GM19240 (cell line): Measurements from ENCODE around the gene FAM221B.
A peak's percentile ranks its signal among the peaks of the same experiment; 100 is the strongest.

Experiments used
- DNase-seq: peaks from one replicate; pipeline ENCODE4 v3.0.0; 2011; ENCODE audit warnings: low spot score; ENCODE audit not compliant: insufficient read length

Gene FAM221B

DNA sequence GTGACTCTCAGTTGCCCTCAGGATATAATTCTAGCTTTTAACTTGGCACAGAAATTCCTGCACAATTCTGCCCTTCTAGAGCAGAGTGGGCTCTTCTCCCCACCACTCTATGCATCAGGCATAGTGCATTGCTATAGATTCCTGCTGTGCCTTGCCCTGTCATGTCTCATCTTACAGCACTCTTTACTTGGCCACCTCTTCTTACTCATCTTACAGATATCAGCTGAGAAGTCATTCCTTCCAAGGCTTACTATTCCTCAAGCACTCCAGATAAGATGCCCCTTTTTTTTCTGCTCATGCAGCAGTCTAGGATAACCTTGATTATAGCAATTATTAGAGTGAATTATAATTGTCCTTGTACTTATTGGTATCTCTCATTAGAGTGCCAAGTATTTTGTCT lies 5.6 kb downstream of the FAM221B start:
- DNase-seq: no peak

DNA sequence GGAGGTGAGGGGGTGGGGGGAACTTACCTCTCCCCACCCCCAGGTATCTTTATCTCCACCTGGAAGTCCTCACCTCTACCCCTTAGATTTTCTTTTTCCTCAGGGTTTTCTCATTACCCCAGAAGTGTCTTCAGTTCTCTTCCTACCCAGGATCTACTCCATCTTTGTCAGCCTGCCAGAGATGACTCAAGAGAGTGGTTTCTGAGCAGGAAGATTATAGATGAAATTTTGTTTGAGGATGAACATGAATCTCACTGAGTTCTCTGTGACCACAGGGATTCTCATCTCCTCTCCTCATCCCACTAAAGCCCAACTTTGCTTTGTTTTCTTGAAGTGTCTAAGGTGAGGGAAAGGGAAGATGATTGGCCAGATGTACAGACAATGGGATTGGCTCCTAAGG lies 8.5 kb downstream of the FAM221B start:
- DNase-seq: no peak

DNA sequence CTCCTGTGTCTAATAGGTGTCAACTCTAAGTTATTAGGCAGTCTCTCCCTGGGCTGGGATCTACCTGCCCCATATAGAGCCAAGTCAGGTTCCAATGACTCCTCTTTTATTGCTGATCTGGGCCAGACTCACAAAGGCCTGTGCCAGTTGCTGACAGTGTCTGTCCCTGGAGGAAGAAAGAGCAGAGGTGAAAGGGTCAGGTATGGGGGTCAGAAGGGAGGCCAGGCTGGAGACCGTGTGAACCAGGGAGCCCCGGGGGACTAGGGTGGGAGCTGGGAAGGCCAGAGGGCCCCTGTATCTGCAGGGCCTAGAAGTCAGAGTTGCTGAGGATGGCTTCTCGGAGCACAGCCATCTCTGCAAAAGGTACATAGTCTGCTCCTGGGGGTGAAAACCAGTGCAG lies 10.2 kb downstream of the FAM221B start:
- no peak for DNase-seq

DNA sequence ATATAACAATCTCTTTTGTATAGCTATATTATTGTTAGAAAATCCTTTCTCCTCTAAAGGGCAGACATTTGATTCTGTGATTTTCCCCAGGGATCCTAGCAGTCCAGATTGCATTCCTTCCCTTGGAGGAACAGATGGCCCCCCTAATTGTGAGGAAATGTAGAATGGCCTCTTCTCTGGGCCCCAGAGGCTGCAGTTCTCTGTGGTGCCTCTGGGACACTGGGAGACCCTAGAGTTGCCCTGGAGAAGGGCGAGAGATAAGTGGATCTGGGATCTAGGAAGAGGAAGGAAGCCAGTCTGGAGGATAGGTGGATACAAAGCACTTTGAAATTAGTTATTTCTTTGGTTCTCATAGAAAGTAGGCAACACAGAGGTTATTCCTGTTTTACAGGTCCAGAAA lies 11.8 kb downstream of the FAM221B start:
- DNase-seq: no peak

DNA sequence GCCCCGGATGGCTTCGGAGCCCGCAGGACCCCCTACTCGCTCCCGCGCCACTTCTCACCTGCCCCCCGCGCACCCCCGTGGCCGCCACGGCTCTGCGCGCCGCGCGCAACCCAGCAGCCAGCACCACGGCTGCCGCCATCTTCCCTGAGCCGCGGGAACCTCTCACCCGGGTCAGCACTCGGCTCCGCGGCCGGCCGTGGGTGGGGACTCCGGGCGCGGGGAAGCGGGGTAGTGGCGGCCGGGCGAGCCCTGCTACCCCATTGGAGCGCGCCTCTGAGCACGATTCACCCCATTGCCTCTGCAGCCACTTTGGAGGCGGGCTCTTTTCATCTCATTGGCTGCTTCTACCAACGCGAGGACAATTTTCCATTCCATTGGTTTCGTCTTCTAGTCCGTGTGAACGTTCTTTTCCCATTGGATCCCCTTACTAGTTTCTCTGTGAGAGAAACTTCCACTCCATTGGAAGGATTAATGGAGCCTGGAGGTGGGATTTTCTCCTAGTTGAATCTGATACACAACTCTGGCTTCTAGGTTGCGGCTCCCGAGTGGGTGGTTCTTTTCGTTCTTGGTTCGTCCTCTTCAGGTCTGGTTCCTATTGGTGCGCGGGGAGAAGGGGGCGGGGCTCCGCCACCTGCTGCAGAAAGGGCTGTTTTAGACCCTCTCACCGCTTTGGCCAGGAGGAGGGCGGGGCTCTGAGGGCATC lies 13.5 kb downstream of the FAM221B start, which contains the start of gene HINT2:
TSS of gene HINT2 (minus strand) at position 202 of the 703 bp plus-strand sequence. CDS start at position 139, 63 bp downstream.
- peak; percentile 98 for DNase-seq

DNA sequence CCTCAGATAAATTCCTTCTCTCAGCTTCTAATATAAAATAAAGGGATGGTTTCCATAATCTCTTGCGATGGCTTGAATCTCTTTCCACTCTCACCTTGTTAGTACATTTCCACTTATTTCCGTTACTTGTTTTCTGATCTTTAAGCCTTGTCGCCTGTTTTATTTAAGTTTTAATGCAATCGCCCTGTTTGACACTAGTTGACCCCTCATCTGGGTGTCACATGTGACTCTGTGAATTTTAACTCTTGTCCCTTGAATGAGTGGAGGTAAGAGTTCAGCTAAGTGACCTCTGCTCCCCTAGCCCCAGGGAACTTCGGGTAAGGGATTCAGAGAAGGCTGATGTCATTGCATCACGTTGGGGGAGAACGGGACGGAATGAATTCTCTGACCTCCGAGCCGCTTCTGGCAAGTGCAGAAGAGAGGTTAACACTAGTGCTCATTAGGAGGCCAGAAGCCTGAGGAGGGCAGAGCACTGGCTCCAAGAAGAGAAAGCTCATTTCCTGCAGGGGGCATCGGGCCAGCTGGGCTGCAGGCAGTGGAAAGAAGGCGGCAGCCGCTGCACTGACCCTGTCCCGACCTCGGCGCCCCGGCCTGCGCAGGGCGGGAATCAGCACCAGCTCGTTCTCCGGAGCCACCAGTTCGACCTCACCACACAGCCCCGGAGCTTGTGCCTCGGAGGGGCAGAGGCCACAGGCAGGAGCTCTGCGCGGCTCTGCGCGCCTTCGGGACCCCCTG lies 14.3 kb downstream of the FAM221B start:
- DNase-seq: no peak

DNA sequence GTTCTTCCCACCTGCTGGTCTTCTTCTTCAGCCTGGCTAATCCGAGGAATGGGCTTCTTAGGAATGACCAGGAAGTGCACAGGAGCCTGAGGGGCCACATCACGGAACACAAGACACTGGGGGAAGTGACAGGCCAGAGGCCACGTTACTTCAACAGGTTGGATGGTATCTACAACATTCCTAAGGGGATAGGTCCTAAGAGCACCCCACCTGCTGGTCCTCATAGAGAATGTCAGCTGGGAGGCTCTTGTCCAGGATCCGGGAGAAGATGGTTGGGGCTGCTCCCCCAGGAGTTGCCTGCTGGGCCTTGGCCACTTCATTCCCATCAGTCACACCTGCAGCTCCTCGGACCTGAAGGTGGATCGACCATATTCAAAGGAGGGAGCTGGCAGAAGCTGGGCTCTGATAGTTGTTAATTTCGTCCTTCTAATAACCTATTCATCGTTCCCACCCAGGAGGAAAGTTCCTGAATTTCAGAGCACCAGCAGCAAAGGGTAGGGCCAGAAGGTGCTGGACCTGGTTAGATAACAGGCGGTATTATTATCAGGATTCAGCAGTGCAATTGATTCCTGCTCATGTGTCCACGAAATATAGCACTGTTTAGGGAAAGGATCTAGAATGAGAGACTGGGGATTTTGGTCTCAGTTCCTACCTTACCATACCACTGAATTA lies 15.0 kb downstream of the FAM221B start:
- no peak for DNase-seq

DNA sequence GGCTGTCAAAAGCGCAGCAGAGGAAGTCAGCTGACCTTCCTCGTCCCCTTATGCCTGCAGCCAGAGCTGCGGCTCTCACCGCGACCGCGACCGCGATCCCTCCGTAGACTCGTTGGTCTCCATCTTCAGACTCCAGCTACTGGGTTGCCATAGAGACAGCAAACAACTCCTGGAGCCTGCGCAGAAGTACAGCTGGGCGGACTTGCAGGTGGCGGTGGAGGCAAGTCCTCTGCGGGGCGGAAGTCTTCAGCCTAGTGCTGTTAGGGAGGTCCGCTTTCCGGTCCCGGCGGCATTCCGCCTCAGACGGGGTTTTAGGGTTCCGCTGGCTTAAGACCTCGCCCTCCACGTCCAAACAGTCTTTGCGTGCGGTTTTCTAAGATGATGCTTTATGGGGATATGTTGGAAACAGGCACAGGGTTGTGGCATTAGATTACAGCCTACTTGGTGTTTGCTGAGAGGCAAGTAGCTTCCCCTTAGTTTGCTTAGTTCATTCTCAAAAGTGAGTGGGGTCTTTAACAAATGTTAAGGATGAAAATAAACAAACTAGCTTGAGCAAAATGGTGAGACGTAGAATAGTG lies 16.4 kb downstream of the FAM221B start, which contains the start of gene SPAG8:
TSS of gene SPAG8 (minus strand) at position 238 of the 578 bp plus-strand sequence. CDS start at position 123, 115 bp downstream.
- DNase-seq: peak; percentile 97

DNA sequence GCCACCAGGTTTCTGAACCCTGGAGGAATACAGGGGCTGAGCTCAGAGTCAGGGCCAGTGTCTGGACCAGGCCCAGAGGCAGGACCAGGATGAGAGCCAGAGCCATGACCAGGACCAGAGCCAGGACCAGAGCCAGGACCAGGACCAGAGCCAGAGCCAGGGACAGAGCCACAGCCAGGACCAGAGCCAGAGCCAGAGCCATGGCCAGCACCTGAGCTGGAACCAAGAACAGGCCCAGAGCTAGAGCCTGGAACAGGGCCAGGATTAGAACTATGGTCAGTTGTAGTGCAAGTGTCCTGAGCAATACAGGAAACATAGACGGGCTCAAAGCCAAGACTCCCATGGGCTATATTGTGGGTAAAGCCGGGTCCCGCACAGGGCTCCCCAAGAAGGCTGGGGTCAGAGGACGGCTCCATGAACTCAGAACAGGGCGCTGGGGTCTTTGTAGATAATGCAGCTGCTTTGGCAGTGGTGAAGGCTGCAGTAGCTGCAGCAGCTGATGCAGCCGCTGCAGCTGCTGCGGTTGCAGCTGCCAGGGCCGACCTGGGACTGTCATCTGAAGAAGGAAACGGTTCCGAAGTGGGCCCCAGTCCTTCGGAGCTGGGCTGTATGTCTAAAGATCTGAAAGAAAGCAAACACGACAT lies 17.0 kb downstream of the FAM221B start:
- DNase-seq: no peak

DNA sequence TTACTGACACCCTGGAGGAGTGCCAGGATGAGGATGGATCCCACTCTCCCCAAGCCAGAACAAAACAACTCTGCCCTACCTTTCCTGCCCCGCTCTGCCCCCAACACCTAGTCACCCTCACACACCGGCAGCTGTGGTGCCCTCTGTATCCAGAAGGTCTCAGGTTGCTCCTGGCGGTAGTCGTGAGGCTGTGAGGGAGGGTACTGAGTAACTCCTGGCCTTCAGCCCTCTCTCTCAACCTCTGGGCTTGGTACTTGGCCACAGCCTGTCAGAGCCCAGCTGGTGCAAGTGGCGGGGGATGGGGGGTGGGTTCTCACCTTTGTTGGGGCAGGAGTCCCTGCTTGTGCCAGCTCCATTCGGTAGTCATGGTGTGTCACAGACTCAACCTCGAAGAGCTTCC lies 18.4 kb downstream of the FAM221B start:
- DNase-seq: no peak

DNA sequence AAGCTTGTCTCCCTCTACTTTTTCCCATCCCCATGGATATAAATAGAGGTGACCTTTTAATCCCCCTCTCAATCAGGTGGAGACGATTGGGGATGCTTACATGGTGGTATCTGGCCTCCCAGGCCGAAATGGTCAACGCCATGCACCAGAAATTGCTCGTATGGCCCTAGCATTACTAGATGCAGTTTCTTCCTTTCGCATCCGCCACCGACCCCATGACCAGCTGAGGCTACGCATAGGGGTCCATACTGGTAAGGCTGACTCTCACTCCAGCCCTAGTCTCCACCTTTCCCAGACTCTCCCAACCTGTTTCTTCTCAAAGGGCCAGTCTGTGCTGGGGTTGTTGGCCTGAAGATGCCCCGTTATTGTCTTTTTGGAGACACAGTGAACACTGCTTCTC lies 20.1 kb downstream of the FAM221B start:
- no peak for DNase-seq

DNA sequence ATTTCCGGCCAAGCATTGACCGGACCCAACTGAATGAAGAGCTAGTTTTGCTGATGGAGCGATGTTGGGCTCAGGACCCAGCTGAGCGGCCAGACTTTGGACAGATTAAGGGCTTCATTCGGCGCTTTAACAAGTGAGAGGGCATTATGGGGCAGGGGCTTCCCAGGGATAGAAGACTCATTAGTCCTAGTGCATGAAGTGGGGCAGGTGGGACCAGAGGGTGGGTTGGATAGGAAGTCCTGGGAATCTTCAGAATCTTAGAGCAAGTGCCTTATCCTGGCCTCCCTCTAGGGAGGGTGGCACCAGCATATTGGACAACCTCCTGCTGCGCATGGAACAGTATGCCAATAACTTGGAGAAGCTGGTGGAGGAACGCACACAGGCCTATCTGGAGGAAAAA lies 22.4 kb downstream of the FAM221B start:
- no peak for DNase-seq

DNA sequence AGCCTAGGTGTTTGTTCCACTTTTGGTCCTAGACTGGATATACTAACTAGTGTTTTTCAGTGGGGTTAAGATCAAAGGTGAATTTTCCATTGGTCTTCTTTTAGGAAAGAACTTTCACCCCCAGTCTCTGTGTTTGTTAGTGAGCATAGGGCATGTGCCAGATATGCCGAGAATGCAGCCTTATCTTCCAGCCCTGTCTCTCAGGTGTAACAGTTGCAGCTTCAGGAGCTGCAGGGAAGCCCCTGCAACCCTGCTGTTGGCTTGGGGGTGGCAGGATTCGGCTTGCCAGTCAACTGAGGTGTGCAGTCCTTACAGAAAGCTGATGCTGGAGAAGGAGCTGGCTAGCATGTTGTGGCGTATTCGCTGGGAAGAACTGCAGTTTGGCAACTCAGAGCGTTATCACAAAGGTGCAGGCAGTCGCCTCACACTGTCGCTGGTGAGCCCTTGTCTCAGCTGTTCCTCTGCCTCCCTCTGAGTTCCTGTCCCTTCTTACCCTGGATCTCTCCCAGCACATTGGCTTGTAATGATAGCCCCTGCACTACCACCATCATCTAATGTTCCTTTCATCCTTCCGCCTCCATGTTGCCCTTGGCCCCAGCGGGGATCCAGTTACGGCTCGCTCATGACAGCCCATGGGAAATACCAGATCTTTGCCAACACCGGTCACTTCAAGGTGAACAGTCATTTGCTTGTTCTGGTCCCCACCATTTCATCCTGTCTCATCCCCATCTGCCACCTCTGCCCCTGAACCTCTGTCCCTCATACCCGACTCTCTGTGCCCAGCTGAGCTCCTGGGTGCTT lies 27.0 kb downstream of the FAM221B start:
- DNase-seq: no peak

DNA sequence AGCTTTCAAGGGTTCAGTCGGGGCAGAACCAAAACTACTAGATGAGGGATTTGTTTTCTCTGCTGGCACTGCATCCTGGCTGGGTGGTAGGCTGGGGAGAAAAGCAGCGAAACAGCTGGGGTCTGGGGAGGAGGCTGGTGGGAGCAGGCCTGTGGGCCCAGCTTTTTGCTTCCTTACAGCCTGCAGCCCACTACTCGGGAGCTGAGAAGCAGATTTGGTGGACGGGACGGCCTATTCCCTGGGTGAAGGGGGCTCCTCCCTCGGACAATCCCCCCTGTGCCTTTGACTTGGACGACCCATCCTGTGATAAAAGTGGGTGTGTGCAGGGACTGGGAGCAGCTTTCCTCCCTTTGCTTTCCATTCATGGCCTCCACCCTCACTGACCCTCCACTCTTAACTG lies 28.0 kb downstream of the FAM221B start:
- DNase-seq: no peak

DNA sequence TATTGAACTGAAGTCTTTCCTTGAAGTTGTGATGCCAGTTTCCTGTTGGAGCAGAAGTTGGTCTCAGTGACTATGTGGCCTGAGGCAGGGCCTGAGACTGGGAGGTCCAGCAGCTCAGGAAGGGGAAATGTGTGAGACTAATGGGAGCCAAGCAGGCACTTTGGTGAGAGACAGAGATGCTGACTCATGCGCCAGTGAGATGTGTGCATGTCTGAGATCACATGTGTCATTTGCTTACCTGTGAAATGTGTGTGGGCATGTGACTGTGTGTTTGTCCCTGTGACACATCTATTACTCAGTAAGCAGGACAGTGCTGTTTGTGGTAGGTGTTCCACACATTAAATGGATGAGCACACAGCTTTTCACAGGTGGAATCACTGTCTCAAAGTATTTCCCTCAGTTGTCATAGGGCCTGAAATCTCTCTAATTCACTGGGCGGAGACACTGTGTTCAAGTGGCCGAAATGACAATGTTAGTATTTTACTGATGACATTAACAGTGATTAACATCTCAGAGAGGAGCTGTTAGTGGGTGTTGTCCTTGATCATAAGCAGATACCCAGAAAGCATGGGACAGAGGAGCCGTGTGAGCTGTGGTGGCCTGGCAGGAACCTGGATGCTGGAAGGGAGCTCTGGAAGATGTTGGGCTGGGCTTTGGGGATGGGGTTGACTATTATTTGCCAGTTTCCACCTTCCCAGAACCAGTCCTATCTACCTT lies 29.7 kb downstream of the FAM221B start:
- no peak for DNase-seq

DNA sequence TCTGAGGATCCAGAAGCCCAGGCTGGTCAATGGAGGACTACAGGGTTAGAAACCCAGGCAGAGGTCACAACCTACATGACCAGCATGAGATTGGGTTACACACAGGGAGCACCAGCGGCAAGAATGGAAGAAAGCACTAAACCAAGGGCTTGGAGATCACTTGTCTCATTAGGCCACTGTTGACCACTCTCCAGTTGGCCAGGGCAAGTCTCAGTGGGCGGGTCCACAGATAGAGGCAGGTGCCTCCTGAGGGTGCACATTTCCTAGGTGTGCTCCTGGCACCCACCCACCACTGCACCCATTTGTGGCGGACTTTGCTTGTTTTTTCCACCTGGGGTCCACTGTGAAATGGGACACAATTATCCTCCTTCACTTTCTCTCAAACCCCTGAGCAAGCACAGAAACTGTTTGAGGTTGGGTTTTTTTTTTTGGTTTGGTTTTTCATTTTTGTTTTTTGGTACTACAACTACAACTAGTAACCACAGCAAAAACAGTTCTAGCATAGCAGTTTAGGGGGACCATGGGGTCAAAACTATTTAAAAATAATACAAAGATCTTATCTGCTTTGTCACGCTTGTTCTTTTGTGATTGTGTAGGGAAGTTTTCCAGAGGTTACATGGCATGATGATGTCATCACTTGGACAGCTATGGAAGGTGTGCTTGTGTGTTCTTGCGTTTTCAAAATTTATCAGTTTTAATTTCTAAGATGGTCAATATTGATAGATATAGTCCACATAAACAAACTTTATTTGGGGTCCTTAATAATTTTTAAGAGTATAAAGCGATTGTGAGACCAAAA lies 31.0 kb downstream of the FAM221B start:
- DNase-seq: no peak

DNA sequence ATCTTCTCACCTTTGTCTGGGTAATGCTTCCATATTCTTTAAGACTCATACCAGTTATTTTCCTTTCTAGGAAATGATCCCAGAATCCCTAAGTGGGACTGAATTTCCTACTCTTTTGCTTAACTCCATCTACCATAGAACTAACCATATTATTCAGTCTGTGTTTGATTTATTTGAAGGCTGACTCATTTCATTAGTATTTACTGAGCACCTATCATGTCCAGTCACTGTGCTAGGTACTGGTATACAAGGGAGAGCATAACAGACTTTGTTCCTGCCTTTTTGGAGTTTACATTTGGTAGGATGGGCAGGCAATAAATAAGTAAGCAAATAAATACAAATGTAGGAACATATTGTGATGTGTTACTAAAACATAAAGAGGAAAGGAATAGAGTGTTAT lies 32.8 kb downstream of the FAM221B start:
- no peak for DNase-seq

DNA sequence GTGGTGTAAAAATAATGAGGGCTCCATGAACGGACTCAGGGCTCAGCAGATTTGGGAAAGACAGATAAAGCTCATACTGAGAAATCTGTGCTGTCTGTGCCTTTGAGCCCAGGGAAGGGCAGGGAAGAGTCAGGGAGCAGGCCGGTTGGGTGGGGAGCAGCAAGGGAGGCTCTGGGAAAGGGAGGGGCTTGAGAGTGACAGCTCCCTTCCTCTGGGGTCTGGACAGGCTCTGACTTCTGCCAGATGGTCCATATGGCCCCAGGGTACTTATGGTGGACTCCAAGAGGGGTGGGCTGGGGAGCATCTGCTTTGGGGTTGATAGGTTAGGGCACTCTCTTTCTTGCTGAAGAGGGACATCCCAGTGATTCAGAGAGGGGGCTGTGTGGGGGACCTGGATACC lies 35.1 kb downstream of the FAM221B start:
- DNase-seq: no peak

DNA sequence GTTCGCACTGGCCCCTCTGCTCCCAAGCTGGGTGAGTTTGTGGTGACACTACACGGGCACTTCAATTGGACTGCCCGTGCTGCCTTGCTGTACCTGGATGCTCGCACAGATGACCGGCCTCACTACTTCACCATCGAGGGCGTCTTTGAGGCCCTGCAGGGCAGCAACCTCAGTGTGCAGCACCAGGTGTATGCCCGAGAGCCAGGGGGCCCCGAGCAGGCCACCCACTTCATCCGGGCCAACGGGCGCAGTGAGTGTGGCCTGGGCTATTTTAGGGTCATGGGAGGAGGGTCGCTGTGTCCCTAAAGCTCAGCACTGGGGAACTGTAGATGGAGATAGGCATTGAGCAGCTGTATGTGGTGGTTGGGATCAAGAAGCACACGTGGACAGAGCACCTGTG lies 35.7 kb downstream of the FAM221B start:
- DNase-seq: no peak
